Measurements from ENCODE around the gene GABBR1.

GRCh38 chr6:29649701-29650673 is 17.0 kb upstream of the GABBR1 start:
- peak; percentile 90 to 96 (median 93) for TF ChIP-seq CTCF (IDR thresholded peaks at IDR 0.05)
- peak in 1 of 2 donors; percentile 82 for TF ChIP-seq POLR2A (IDR thresholded peaks at IDR 0.05)
- TF ChIP-seq EP300 (IDR thresholded peaks at IDR 0.05): peak in 1 of 2 donors; percentile 94

Data from tibial nerve (tissue), 4 donors.